HCT116 (cell line): Measurements from ENCODE around the gene OAT.

Experiments used
- CTCF ChIP-seq, 3 experiments: fragments of 200-600 bp in 1 of 3; sonication (generic) in 1 of 3; IDR thresholded peaks in 2 of 3; conservative IDR thresholded peaks in 1 of 3; 2 replicates each; pipeline ENCODE4 v1.5.1; 2012 to 2017; ENCODE audit warnings: low read depth in 2 of 3, low read length in 2 of 3, antibody characterized with exemption in 1 of 3, borderline replicate concordance in 1 of 3, control low read depth in 1 of 3, mild to moderate bottlenecking in 1 of 3, mixed read lengths in 1 of 3, mixed run types in 1 of 3, moderate library complexity in 1 of 3; ENCODE audit not compliant: insufficient read depth in 1 of 3
- EZH2 ChIP-seq: fragments of 200-600 bp; sonication (generic); IDR thresholded peaks from 2 replicates; pipeline ENCODE4 v1.6.1; 2017; ENCODE audit warnings: antibody characterized with exemption, mixed run types
- JUND ChIP-seq: IDR thresholded peaks from 2 replicates; pipeline ENCODE4 v1.6.1; 2012
- MAX ChIP-seq: IDR thresholded peaks from 2 replicates; pipeline ENCODE4 v1.6.1; 2012
- POLR2AphosphoS5 ChIP-seq: IDR thresholded peaks from 2 replicates; pipeline ENCODE4 v1.6.1; 2011; ENCODE audit warnings: mild to moderate bottlenecking, low read depth, low read length, moderate library complexity
- RAD21 ChIP-seq: IDR thresholded peaks from 2 replicates; pipeline ENCODE4 v1.6.1; 2012; ENCODE audit warnings: low read depth, mild to moderate bottlenecking
- REST ChIP-seq: IDR thresholded peaks from 2 replicates; pipeline ENCODE4 v1.6.1; 2012; ENCODE audit warnings: low read depth
- SIN3A ChIP-seq: IDR thresholded peaks from 2 replicates; pipeline ENCODE4 v1.6.1; 2012; ENCODE audit warnings: low read depth
- ZNF274 ChIP-seq: fragments of 200-500 bp; sonication (Bioruptor generic); IDR thresholded peaks from 2 replicates; pipeline ENCODE4 v1.6.1; 2014; ENCODE audit warnings: mild to moderate bottlenecking, low read depth, low read length, inconsistent platforms

GRCh38 chr10:124450012-124450782, 31.5 kb upstream of the OAT start, which contains the start of gene NKX1-2:
- TF ChIP-seq SIN3A (no peak), MAX (no peak; the same call in 1 of the 2 replicates), EZH2 (no peak), CTCF (IDR thresholded peaks at IDR 0.05 in 2 of 3, conservative IDR thresholded peaks at IDR 0.05 in 1 of 3; ENCODE audit: borderline replicate concordance in 1 of 3, insufficient read depth in 1 of 3, low read depth in 2 of 3, low read length in 2 of 3) (no peak), REST (no peak), POLR2AphosphoS5 (peak; percentile 43; the same call in 1 of the 2 replicates), RAD21 (no peak), JUND (no peak), ZNF274 (no peak)
